Measurements from ENCODE around the gene NDUFA13.

- TF ChIP-seq RAD21 (conservative IDR thresholded peaks at IDR 0.05), result no peak
- no peak for TF ChIP-seq CTCF (IDR thresholded peaks at IDR 0.05; ENCODE audit: poor library complexity, severe bottlenecking)
- no peak for TF ChIP-seq TAF1 (IDR thresholded peaks at IDR 0.05; ENCODE audit: low read depth)
These were observed 5.6 kb upstream of the NDUFA13 start for GRCh38 chr19:19510432-19510831.
